DMS53 (cell line): Measurements from ENCODE around the gene PHLDB2.

Source experiments
- DNase-seq: peaks from one replicate; lab custom pipeline; 2025; lab: John Stamatoyannopoulos, UW

PHLDB2 gene

GRCh38 chr3:111851511-111851954 is 7.5 kb upstream of the PHLDB2 start:
- DNase-seq, result no peak

GRCh38 chr3:111852540-111852939 is 6.5 kb upstream of the PHLDB2 start:
- no peak for DNase-seq

- no peak for DNase-seq
Observed at GRCh38 chr3:111853068-111853467, 6.0 kb upstream of the PHLDB2 start.

- no peak for DNase-seq
Observed at GRCh38 chr3:111854990-111855389, 4.1 kb upstream of the PHLDB2 start.

GRCh38 chr3:111856501-111856900 is 2.6 kb upstream of the PHLDB2 start:
- DNase-seq, result no peak

- DNase-seq, result no peak
Observed at GRCh38 chr3:111857474-111857873, 1.6 kb upstream of the PHLDB2 start.

- no peak for DNase-seq
Observed at GRCh38 chr3:111858642-111859041, 423 bp upstream of the PHLDB2 start.

- DNase-seq, result peak; percentile 80
Observed at GRCh38 chr3:111859974-111860859, 1.2 kb downstream of the PHLDB2 start.

GRCh38 chr3:111861391-111861790 is 2.3 kb downstream of the PHLDB2 start:
- DNase-seq, result no peak

GRCh38 chr3:111862415-111862814 is 3.4 kb downstream of the PHLDB2 start:
- no peak for DNase-seq

GRCh38 chr3:111862974-111863373 is 3.9 kb downstream of the PHLDB2 start:
- no peak for DNase-seq

- no peak for DNase-seq
Observed at GRCh38 chr3:111863942-111864694, 5.1 kb downstream of the PHLDB2 start.

GRCh38 chr3:111864821-111865656 is 6.0 kb downstream of the PHLDB2 start:
- DNase-seq, result no peak

- no peak for DNase-seq
Observed at GRCh38 chr3:111867889-111868426, 8.9 kb downstream of the PHLDB2 start.

GRCh38 chr3:111870620-111871019 is 11.6 kb downstream of the PHLDB2 start:
- no peak for DNase-seq

- no peak for DNase-seq
Observed at GRCh38 chr3:111871809-111872623, 13.0 kb downstream of the PHLDB2 start.

- DNase-seq, result no peak
Observed at GRCh38 chr3:111872979-111873378, 13.9 kb downstream of the PHLDB2 start.

GRCh38 chr3:111874177-111874820 is 15.2 kb downstream of the PHLDB2 start:
- DNase-seq, result peak; percentile 5

GRCh38 chr3:111881480-111881879 is 22.4 kb downstream of the PHLDB2 start:
- no peak for DNase-seq

GRCh38 chr3:111882194-111882593 is 23.1 kb downstream of the PHLDB2 start:
- DNase-seq, result no peak

- no peak for DNase-seq
Observed at GRCh38 chr3:111882799-111883198, 23.7 kb downstream of the PHLDB2 start.
